Kidney tubule cell (primary cell): ENCODE results near the gene ANGPTL2.

Source experiments
- DNase-seq: peaks from one replicate; pipeline ENCODE4 v3.0.0-alpha.2; 2018; ENCODE audit warnings: low spot score

ANGPTL2 gene

DNA sequence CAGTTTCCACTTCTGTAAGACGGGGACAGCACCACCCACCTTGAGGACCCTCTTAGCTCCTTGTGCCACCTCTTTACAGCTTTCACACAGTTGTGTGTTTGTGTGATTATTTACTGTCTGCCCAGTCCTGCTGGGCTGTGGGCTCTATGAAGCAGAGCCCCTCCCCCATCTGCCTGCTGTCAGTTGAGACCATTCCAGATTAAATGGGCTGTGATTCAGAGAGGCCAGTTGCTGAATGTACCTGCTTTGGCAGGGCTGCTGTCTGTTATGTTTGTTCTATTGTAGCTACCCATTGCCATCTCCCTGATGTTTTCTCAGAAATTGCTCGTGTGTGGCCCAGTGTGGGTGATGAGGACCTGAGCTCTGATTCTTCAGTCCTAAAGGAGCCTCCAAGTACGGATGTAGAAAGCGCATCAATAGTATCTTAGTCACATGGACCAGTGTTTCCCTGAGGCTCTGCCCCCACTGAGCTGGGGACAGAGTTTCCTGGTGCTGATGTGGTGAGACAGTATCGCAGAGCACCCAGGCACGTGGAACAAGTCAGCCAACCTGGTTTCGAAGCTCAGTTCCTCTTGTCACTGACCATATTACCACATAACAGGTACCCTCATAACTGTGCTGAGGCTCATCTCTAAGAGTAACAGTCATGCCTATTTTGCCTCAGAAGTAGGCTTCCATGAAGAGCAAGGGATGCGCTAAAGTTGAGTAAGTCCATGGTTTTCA, 3.7 kb downstream of the ANGPTL2 start:
- DNase-seq: no peak

- DNase-seq: no peak
These were observed 4.6 kb downstream of the ANGPTL2 start for GRCh38 chr9:127117801-127118200.

- peak; percentile 77 for DNase-seq
These were observed 5.5 kb downstream of the ANGPTL2 start for GRCh38 chr9:127116957-127117356.

GRCh38 chr9:127116088-127116726, 6.2 kb downstream of the ANGPTL2 start:
- no peak for DNase-seq

- no peak for DNase-seq
These were observed 7.8 kb downstream of the ANGPTL2 start for GRCh38 chr9:127114606-127115005.

- no peak for DNase-seq
These were observed 9.1 kb downstream of the ANGPTL2 start for GRCh38 chr9:127113191-127113972.

DNA sequence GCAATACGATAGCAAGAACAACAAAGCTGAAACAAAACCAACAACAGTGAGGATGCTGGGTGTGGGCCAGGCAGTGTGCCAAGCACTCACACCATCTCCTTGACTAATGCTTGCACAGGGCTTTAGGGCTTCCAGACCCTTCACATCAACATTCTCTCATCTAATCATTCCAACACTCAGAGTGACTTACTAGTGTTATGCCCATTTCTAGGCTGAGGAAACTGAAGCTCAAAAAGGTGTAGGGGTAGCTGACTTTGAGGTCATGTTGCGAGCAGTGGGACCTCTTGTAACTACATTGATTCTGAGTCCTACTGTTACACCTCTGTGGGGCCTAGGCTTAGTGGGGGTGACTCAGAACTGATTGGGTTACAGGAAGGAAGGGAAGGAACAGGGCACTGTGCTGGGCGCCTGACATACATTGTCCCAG, 9.7 kb downstream of the ANGPTL2 start:
- no peak for DNase-seq

GRCh38 chr9:127112056-127112455, 10.4 kb downstream of the ANGPTL2 start:
- no peak for DNase-seq

GRCh38 chr9:127109212-127109711, 13.2 kb downstream of the ANGPTL2 start:
- no peak for DNase-seq

DNA sequence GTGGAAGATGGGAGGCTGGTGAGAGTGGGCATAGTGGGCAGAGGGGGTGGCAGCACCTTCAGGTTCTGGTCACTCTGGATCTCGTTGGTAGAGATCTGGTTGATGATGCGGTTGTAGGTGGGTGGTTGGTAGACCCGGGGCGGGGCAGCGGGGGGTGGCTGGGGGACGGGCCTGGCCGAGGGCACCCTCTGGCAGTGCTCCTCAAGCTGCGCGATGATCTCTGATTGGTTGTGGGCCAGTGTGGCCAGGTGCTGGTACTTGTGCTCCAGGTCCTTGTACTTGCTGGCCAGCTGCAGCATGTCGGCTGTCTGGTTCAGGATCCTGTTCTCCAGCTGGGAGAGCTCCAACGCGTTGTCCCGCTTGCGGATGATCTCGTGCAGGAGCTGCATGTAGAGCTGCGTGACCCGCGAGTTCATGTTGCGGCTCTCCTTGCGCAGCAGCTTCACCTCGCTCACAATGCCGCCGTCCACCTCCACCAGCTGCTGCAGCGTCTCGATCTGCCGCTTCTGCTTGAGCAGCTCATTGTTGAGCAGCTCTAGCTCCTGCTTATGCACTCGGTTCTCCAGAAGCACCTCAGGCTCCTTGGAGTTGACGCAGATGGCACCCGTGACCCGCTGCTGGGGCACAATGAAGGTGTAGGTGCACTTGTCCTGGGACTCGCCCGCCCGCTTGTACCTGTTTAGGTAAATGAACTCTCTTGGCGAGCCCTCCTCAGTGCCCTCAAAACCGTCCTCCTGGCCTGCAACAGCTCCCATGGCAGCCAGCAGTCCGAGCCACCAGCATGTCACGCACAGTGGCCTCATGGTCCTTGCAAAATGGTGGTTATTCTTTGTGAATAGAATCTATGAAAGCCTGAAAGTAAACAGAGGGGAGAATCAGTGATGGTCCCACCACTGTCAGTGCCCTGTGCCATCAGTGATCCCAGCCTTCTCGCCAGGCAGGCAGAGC, 14.2 kb downstream of the ANGPTL2 start:
- no peak for DNase-seq

DNA sequence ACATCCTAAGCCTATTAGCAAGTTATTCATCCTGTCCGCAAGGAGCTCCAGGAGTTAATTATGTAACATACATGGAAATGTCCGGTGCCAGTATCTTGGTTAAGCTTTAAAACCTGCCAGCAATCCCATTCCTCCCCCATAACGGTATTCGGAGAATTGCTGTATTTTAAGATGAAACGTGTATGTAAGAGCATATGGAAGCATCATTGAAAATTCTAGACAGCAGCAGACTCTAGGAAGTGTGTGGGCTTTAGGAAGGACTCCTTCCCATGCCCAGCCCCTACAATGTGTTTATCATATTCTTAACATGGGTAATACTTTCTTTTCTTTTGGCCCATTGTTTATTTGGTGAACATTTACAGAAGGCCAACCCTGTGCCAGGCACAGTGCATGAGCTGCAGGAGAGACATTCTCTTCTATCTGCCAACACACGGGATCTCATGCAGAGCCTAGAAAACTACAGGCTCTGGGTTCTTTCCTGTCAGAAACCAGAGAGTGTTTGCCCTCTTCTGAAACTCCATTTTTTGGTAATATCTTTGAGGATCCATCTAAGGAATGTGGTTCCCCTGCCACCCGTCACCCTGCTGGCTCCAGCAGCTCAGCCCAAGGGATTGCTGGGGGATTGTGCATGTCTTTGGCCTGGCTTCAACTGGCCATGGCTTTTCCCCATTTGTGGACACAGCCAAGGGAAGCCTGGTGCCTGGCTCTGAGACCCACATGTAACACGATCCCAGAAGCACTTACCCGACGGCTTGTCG, 15.1 kb downstream of the ANGPTL2 start:
- DNase-seq: no peak

GRCh38 chr9:127106466-127106855, 16.0 kb downstream of the ANGPTL2 start:
- DNase-seq: no peak

- no peak for DNase-seq
These were observed 16.5 kb downstream of the ANGPTL2 start for GRCh38 chr9:127105805-127106465.

DNA sequence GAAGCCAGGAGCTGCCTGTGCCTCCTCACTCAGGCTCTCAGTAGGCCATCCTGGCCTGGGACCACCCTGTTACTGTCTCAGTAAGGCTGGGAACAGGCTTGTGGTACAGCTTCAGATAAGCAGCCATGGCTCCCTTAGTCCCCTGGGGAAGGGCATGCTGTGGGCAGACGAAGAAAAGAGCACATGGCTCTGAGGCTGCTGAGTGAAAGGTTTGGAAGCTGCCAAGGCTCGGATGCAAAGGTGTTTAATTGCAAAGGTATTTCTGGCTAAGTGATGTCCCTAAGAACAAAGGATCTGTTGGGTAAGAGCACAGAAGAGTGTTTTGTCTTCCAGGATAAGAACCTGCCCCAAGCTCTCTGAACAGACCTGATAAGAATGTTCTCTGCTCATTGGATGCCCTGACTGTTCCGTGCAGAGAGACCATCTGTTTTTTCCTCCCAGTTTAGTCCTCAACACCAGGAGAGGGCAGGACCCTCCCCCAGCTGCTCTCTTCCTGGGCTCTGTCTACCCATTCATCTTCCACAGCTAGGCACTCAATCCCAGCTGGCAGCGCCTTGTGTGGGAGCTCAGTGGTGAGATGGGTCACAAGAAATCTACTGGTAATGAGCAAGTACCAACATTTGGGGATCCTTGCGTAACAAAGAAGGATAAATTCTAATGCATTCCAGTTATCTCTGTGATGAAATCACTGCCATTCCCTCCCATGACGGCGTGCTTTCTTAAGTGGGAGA, 17.7 kb downstream of the ANGPTL2 start:
- no peak for DNase-seq

- DNase-seq: no peak
These were observed 19.6 kb downstream of the ANGPTL2 start for GRCh38 chr9:127102788-127103187.

DNA sequence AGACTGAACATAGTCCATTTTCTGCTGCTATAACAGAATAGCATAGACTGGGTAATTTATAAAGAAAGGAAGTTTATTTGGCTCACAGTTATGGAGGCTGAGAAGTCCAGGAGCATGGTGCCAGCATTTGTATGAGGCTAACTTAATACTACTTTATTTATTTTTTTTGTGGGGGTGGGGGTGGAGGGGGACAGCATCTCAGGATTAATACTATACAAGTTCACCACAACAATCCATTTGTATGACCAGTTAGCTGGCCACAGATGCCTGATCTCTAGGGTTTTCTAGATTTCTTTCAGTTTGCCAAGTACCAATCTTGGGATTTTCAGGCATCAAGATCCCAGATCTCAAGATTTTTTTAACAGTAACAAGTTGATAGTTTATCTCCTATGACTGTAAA, 20.3 kb downstream of the ANGPTL2 start:
- DNase-seq: no peak

DNA sequence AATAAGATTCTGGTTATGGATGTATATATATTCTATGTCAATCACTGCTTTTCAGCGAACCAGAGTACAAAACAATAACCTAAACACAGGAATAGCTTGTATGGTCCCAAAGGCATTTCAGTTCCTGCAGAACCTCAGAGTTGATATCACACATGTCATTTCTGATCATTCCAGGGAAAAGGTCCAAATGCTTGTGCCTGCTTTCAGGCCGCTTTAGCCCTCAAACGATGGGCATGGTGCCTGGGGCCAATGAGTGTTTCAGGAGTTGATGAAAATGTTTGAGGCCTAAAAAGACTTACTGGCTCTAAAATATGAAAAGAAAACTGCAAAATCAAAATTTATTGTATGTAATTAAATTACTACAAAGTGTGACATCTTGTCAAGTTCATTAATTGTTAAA, 22.8 kb downstream of the ANGPTL2 start:
- DNase-seq: no peak

DNA sequence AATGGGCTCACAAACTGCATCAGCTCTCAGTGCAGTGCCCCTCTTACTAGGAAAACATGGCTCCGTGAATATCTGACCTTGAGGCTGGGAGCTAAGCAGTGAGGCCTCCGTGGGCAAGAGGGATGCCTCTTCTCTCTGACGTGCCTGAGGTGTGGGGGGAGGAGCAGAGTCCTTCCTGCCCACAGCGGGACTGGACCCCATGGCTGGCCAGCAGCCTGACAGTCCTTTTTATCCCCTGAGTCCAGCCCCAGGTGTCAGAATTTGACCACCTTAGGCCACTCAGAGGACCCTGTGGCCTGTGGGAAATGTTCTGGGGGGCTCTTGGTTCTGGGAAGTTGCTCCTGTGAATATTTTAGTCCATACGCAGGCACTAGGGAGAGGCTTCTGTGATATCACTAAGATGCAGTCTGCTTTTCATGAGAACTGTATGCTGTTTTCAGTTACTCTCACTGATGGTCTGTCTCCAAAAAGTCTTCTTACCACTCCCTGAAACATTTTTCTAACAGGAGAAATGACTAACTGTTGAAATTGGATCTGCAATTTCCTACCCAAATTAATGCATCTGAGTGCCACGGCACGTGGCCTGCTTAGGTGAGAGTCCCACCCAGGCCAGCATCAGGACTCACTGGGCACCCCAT, 23.4 kb downstream of the ANGPTL2 start:
- DNase-seq: no peak

- DNase-seq: no peak
These were observed 24.8 kb downstream of the ANGPTL2 start for GRCh38 chr9:127097683-127098082.
